ENCODE measurements around the gene MAT2A.
"Not testable (repeated sequence)": the region's sequence is repeated elsewhere in the genome, so short reads cannot be mapped to it uniquely, and the experiment has no call there.

Gene MAT2A

GRCh38 chr2:85524336-85524908 is 14.5 kb upstream of the MAT2A start:
- DNase-seq, result no peak

- DNase-seq, result no peak
These were observed 13.9 kb upstream of the MAT2A start for GRCh38 chr2:85525029-85525428.

GRCh38 chr2:85525567-85525966 is 13.4 kb upstream of the MAT2A start:
- no peak for DNase-seq

GRCh38 chr2:85527787-85528186 is 11.2 kb upstream of the MAT2A start:
- no peak for DNase-seq

- DNase-seq, result no peak
These were observed 10.6 kb upstream of the MAT2A start for GRCh38 chr2:85528355-85528754.

- no peak for DNase-seq
These were observed 9.2 kb upstream of the MAT2A start for GRCh38 chr2:85529809-85530208.

GRCh38 chr2:85531589-85531988 is 7.4 kb upstream of the MAT2A start:
- no peak for DNase-seq

- DNase-seq, result no peak
These were observed 4.9 kb upstream of the MAT2A start for GRCh38 chr2:85534099-85534498.

- no peak for DNase-seq
These were observed 4.1 kb upstream of the MAT2A start for GRCh38 chr2:85534881-85535280.

GRCh38 chr2:85536479-85536878 is 2.5 kb upstream of the MAT2A start:
- no peak for DNase-seq

GRCh38 chr2:85537600-85538506 is 1.1 kb upstream of the MAT2A start:
- peak; percentile 15 to 38 for DNase-seq

GRCh38 chr2:85539361-85540132 is 579 bp downstream of the MAT2A start:
- DNase-seq, result peak; percentile 79 to 84

- DNase-seq, result no peak
These were observed 1.2 kb downstream of the MAT2A start for GRCh38 chr2:85540133-85540648.

GRCh38 chr2:85541262-85541661 is 2.3 kb downstream of the MAT2A start:
- no peak for DNase-seq

GRCh38 chr2:85541753-85542457 is 2.9 kb downstream of the MAT2A start:
- no peak for DNase-seq

- no peak for DNase-seq
These were observed 3.8 kb downstream of the MAT2A start for GRCh38 chr2:85542777-85543176.

GRCh38 chr2:85544254-85544691 is 5.3 kb downstream of the MAT2A start:
- not testable (repeated sequence) for DNase-seq

- DNase-seq, result not testable (repeated sequence)
These were observed 6.2 kb downstream of the MAT2A start for GRCh38 chr2:85544915-85545779.

GRCh38 chr2:85545780-85546240 is 6.8 kb downstream of the MAT2A start:
- DNase-seq, result no peak

- no peak for DNase-seq
These were observed 8.3 kb downstream of the MAT2A start for GRCh38 chr2:85547089-85547858.
